GM11168 (cell line): ENCODE data around the gene AGAP1.

Source experiments
- in situ Hi-C: fragments of 300-500 bp; cut with MboI; formaldehyde crosslinking; loops from one replicate; pipeline ENCODE4 v1.12.0; 2022; ENCODE audit warnings: low sequenced_read_pairs; ENCODE audit not compliant: unreplicated experiment

The AGAP1 gene

DNA sequence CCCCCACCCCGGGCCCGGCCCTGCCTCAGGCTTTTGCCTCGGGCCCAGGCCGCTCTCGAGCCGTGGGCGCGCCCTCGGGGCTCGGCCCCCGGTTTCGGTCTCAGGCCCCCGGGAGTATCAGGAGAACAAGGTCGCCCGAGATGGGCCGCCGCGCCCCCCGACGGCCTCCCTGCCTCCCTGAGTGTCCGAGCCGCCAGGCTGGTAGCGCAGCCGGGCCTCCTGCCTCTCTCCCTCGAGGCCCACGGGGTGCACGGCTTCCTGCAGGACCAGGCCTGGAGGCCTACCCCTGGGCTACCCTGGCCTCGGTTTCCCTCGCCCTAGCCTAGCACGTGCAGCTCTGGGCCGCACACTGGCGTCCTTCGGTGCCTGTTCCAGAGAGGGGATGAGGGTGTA lies 665.9 kb downstream of the AGAP1 start:
- in situ Hi-C loops: no loop called here

DNA sequence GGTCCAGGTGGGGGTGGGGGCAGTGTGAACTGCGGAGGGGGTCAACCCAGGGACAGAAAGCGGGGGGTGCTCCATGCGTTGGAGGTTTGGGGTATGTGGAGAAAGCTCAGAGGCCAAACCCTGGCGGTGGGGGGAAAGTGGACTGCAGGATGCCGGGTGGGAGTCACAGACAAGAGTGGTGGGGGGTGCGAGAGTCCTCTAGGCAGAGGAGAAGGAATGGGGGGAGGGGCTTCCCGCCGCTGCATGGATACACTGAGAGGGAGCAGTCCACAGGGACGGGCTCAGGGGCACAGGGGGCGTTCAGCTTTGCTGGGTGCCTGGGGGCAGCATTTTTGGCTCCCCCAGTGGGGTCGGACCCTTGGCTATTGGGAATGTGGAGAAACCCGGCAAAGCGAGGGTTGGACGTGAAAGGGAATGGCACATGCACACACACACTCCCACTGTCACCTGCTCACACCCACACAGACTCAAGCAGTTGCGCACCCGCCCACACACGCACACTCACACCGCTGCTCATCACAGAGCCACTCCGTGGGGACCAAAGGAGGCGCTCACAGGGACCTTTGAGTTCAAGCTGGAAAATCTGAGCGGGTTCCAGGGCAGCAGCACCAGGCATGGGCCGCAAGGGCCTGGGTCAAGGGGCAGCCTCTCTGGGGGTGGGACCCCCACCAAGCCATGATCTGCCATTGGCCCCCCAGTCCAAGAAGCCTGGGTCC lies 666.7 kb downstream of the AGAP1 start:
- in situ Hi-C loops: no loop called here

DNA sequence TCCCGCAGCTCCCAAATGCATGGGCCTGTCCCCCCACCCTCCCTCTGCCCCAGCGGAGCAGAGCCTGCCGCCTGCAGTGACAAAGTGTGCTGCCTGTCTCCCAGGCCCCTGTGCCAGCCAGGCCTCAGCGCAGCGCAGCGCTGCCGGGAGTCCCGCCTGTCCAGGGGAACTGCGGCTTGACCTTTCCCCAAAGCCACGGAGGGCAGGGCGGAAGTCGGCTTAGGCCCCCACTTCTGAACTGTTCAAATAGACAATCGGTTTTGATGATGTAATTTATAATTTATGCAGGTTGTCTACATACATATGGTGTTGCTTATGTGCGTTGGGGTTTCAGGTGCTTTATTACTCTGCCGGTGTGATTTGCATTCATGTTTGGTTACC lies 667.2 kb downstream of the AGAP1 start:
- in situ Hi-C loops: no loop called here

DNA sequence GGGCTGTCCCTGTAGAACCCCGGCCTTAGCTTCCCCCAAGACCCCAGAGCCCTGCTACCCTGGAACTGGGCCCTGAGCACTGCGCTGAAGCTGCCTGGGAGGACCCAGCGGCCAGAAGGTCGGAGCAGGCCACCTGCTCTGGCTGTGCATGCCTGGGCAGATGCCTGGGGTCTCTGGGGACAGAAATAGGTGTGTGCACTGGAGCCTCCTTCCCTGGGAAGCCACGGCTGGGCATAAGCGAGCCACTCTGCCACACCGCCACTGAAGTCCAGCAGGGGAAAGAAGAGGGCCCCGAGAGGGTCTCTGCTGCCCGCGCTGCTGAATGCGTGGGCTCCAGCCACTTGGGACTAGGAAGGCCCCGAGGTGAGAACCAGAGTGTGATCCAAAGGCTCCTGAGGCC lies 667.7 kb downstream of the AGAP1 start:
- in situ Hi-C loops: no loop called here

DNA sequence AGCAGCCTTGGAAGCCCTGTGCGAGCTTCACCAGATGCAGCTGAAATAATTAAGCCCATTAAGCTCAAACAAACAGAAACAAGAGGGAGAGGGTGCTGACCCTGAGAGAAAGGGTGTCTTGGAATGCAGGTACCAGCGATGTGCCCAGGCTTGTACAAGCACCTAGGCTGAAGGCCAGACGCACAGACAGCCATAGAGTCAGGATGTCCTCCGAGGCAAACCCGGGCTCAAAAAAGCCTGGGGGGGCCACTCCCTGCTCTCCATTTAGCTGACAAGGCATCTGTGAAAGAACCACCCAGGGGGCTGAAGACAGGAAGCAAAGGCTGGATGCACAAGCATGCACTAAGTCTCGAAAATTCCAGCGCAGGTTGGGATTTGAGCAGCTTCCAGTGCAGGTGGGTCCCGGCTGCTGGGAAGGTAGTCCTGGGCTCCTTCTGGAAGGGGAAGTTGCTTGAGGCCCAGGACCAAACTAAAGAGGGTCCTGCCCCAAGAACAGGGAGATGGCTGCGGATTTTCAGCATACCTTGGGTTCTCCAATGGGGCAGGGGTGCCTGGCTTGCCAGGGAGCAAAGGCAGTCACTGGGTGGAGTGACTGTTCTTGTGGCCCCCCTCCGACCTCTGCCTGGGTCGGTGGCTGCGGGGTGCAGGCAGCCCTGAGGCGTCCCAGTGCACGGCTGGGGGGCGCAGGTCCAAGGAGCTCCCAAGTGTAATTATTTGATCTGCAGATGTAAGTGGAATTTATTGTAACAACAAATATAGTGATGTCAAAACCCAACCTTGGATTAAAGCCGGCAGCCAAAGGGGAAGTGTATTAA lies 668.4 kb downstream of the AGAP1 start:
- in situ Hi-C loops: no loop called here

DNA sequence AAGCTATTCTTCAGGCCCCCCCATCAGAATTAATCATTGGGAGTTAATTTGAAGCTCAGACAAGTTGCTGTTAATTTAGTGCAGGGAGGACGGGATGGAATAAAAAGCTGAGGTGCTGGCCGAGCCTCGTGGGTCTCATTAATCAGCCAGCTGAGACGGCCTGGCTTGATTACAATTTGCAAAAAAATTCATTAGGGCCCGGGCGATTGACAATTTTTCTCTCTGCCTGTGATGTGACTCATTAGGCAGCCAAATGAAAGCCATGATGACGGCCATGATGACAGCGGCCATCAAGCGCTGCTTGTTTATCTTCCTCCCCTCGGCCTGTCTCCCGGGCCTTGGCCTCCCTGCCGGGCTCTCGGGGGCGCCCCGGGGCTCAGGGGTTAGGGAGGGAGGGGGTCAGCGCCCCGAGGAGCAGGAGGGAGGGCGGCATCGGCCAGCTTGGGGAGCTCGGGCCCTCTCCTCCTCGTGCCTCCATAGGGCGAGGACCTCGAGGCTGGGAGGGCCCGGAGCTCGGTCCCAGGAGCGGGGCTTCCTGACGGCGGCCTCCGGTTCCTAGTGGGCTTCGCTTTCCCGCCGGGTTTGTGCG lies 669.1 kb downstream of the AGAP1 start:
- in situ Hi-C loops: no loop called here

DNA sequence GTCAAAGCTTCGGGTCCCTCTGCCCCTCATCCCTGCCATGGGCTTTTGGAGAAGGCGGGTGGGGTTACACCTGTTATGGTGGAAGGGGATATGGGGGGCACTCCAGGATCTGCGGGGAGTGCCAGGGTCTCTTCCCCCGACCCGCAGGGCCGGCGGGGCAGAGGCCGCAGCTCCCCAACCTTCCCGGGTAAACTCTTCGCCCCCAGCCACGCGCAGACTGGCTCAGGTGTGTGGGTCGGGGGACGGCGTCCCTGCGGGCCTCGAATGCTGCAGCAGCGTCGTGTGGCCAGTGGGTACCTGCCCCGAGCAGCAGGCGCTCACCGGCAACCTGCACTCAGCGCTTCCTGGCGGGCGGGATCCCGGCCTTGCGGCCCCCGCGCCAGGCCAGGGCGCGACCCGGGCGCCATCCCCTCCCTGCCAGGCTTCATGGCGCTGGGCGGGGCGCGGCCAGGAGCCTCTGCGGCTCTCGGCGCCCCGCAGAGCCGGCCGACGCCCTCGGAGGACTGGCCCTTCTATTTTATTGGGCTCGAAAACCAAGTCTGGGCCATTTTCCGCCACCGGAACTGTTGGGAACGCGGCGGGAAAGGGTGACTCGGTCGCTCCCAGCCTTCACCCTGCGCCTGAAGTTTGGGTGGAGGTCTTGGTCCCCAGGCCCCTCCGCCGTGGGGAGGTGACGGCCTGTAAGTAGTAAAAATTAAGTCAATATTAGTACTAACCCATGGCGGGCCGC lies 669.8 kb downstream of the AGAP1 start:
- in situ Hi-C loops: no loop called here

DNA sequence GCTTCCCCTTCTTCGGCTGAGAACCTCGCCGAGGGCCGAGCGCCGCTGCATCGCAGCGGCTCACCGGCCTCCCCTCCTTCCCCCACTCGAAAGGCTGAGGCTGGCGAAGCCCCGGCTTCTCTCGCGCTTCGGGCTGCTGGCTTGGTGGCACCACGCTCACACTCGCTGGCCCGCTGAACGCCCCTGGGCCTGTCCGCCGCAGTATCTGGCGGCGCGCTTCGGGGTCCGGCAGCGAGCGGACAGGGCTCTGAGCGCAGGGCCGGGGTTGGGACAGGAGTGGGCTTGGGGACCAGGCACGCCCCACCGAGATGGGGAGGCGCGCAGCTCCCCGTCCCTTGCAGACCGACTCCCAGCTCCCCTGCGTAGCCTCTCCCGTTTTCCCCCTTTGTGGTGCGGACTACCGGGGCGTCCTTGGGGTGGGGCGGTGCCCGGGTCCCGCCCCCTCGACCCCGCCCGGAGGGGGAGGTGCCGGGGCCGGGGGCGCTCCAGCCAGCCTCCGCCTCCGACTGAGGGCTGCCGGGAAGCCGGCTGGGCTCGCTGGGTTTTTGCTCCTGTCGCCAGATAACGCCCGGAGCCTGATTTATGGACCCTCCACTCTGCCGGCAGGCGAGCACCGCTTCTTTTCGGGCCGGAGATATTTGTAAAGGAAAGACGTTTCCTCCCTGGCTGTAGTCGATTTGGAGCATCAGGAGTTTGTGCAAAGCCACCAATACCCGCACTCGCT lies 670.5 kb downstream of the AGAP1 start:
- in situ Hi-C loops: no loop called here

DNA sequence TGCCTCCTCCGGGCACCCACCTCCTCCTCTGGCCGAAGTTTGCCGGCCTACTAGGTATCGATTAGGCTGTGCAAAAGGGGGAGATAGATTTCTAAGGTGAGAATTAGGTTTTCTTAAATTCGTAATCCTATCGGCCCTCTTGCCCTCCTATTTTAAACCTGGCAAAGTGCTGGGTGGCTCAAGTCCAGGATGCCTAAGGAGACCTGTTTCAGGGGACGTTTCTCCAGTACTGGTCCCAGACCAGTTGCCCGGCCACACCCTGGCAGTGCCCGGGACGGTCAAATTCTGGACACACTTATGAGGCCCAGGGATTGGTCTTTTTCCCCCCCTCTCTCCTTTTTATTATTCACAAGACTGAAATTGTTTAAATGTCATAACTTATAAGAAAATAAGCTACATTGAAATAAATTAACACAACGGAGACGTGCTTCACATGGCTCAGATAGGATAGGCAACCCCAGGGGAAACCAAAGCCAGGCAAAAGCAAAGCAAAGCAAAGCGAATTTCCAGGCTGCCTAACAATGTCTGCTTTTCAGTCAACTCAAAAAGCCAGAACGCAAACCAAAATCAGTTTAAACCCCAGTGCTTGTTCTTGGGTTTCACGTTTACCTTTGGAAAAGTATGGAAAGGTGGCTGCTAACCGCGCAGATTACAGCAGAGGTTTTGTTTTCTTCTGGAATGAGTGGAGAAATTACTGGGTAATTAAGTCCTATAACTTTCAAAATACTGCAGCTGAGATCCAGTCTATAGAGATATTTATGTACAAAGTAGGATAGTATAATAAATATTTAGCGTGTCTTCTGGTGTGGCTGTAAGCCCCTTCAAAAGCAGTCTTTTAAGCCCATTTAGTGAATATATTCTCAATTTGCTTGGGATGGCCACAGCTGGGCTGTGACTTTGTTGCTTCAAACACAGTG lies 671.3 kb downstream of the AGAP1 start:
- in situ Hi-C loops: no loop called here

DNA sequence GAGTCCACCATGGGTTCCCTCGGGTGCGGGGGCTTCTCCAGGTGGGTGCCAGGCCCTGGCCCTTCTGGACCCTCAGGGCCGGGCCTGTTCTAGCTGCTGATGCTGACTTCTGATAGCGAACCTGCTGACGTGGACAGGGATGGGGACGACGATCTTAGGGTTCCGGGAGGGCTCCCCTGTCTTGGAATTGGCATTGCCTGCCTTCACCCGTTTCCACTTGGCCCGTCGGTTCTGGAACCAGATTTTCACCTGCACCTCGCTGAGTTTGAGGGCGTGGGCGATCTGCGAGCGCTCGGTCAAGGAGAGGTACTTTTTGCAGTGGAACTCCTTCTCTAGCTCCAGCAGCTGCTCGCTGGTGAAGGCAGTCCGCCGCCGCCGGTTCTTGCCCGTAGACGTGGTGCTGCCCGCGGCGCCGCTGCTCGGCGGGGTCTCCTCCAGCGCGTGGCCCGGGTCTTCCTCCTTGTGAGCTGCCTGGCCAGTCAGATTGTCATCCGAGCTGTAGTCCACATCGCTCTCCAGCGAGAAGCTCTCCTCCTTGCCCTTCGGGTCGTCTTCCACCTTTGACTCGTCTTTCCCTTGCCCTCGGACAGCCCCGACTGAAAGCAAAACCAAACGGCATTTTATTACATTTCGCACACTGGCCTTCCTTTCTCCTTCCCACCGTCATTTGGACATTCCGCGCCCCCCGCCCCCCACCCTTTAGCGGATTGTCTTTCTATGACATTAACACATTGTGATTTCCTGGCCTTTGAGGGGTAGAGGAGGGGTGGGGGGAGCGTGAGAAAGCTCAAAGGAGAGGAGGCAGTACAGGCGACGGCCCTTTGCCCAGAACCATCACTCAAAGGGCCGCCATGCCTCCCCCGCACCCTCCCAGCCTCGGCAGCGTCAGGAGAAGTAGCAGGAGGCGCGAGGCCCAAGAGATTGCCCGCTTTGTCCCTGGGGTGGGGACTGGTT lies 672.3 kb downstream of the AGAP1 start:
- in situ Hi-C loops: no loop called here

DNA sequence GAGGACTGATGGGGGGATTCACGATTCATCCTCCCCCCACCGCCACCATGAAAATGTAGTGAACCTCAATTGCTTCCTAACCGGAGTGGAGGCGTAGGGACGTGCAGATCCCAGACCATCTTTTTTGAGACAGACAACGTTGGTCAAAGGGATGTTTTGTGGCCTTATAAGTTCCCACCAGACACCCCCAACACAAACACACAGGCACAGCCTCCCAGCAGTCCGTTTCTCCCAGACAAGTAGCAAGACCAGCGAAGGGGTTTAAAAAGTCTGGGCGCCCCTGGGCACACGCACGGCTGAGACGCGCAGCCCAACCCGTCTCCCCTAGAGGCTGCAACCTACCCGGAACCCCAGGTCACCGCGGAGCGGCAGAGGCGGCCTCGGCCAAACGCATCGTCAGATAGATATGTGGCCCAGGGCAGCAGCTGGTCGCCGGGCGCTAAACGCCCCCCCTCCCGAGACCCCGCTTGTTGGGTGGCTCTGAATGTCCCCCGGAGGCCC lies 673.0 kb downstream of the AGAP1 start:
- in situ Hi-C loops: no loop called here

DNA sequence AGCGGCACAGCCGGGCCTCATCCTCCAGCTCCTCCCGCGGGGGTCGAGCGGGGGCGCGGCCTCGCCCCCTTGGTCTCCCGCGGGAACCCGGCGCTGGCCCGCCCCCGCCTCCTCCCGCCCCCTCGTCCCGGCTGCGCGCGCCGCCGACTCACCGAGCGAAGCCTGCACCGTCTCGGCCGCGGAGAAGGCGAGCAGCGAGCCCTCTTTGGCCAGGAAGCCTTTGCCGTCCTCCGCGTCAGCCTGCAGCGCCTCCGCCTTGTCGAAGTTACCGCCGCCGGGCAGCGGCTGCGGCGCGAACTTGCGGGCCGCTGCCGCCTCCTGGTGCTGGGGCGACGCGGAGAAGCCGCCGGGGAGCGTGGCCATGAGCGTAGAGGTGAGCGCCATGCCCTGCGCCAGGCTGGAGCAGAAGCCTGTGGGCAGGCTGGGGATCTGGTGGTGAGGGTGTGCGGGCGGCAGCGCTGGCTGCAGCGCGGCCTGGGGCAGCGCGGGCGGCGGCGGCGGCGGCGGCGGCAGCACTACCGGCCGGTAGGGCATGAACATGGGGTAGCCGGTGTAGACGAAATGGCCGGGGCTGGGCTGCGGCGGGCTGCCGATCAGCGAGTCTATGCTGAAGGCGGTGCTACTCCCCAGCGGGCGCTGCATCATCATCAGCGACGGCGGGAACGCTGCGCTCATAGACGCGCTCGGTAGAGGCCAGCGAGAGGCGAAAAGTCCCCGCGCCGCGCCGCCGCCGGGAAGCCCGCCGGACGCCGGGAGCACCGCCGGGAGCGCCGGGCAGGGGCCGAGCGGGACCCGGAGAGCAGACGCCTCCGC lies 673.7 kb downstream of the AGAP1 start:
- in situ Hi-C loops: no loop called here

DNA sequence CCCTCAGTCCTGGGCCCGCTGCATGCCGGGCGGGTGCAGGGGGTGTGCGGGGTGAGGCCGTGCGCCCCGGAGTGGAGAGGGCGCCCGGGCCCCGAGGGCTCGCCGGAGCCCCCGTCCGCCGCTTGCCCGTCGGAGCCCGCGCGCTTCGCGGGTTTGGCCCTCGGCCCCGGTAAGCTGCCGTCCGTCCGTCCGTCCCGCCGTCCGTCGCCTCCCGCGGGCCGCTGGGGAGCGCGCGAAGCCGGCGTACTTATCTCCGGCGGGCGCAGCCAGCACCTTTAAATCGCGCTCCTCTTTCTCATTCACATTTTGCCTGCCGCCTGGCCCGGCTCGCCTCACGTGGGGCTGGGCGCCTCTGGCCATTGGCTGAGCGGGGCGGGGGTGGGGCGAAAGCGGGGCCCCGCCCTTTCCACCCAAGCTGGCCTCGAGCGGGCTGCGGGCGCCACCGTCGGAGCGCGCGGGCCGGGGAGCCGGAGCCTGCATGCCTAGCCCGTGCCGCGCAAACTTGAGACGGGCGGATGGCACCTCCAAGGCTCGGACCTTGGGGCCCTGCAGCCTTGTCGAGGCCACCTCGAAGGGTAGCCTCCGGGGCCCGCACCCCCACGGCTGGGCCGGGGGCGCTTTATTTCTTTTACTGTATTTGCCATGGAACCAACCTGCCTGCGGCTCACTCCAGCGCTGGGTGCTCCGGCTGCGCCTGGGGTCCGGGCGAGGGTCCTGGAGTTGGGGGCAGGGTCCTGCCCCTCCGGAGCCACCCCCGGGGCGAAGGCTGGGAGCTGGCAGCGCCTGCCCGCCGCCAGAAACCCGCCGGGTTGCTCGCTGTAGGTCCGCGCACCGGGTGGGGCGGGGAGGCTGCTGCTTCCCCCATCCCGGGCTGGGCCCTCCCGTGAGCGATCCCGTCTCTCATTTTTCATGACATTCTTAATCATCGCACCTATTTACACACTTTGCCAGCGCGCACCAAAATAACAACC lies 674.6 kb downstream of the AGAP1 start, which contains the start of gene GBX2:
TSS of gene GBX2 (minus strand) at position 277 of the 971 bp plus-strand sequence. CDS start 415 bp downstream, outside the sequence.
- in situ Hi-C loops: no loop called here

DNA sequence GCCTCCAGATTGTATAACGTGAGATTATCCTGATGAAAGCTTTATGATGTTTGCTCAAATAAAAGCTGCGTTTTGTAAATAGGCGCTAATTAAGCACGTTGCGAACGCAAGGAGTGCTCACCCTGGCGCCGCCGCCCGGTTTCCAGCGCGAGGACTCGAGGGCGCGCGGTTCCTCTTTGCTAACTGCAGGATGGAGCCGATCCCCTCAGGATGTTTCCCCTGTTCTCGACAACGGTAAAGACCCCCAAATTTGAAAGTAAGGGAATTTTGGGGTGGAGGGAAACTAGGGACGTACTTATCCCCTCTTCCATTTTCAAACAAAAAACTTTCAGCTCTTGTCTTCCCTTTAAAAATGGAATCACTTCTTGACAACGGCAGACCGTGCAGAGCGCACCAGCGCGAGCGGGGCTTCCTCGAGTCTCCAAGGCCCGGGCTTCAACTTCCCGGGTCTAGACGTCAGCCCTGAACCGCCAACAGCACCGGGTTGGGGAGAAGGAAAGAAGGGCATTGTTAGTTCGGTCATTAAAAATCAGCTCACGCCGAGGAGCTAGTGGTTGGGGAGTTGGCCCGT lies 675.4 kb downstream of the AGAP1 start:
- in situ Hi-C loops: no loop called here
